ENCODE measurements around the gene SLC8A1. TPM values are rescaled to one million over a fixed set of nuclear protein-coding genes. Genes with fewer than 3 reads are reported as not detected.
"Not testable (repeated sequence)": the region's sequence is repeated elsewhere in the genome, so short reads cannot be mapped to it uniquely, and the experiment has no call there.

SLC8A1 gene
- total RNA-seq, 1 experiment from 2014 or later: 1.7 TPM

DNA sequence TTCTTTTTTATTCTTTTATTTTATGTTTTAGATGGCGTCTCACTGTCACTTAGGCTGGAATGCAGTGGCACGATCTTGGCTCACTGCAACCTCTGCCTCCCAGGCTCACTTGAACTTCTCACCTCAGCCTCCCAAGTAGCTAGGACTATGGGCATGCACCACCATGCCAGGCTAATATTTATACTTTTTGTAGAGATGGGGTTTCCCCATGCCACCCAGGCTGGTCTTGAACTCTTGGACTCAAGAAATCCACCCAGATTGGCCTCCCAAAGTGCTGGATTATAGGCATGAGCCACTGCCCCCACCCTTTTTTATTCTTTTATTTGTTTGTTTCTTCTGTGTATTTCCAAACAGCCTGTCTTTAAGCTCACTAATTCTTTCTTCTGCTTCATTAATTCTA, 366.1 kb downstream of the SLC8A1 start:
- no peak overlapping the region for H3K4me3 ChIP-seq (ENCODE audit: insufficient read depth, low read depth, low read length)
- no peaks in the 10 kb centered on the region for H3K36me3 ChIP-seq (replicated peaks; ENCODE audit: control insufficient read depth, insufficient read depth, low read length)

DNA sequence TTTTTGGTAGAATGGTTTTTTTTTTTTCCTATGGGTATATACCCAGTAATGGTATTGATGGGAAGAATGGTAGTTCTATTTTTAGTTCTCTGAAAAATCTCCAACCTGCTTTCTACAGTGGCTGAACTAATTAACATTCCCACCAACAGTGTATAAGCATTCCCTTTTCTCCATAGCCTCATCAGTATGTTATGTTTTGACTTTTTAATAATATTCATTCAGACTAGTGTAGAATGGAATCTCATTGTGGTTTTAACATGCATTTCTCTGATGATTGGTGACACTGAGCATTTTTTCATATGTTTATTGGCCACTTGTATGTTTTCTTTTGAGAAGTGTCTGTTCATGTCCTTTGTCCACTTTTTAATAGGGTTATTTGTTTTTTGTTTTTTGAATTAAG, 378.6 kb downstream of the SLC8A1 start:
- H3K36me3 ChIP-seq (replicated peaks; ENCODE audit: control insufficient read depth, insufficient read depth, low read length); H3K4me3 ChIP-seq (ENCODE audit: insufficient read depth, low read depth, low read length); H3K27me3 ChIP-seq (ENCODE audit: control insufficient read depth, insufficient read depth, low read length); DNase-seq: not testable (repeated sequence)

More for the DNA sequence above, 366.1 kb downstream of the SLC8A1 start:
- H3K27me3 ChIP-seq (ENCODE audit: control insufficient read depth, insufficient read depth, low read length): no peaks in the 10 kb centered on the region
- DNase-seq: no peak

DNA sequence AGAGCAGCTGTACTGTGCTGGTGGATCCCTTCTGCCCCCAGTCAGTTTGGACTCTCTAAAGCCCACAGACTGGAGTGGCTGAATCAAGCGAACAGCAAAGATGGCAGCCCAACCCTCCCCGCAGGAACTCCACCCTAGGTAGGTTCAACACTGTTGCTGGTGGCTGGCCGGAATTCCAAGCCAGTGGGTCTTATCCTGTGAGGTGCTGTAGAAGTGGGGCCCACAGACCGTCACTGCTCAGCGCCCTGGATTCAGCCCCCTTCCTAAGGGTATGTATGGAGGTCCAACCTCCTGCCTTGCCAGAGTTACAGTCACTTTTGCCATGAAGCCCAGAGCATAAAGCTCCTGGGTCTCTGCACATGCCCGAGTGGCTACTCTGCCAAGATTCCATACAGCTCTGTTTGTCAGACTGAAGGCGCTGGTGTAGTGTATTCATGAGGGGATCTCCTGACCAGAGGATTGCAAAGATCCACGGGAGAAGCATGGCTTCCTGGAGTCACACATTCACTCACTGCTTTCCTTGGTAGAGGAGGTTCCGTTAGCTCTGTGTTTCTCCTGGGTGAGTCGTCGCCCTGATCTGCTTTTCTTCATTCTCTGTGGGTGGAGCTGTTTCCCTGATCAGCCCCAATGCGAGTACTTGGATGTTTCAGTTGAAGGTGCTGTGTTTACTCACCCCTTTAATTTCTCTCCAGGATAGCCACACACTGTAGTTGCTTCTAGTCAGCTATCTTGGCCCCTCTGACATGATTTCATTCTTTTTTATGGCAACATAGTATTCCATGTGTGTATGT, 379.3 kb downstream of the SLC8A1 start:
- no peaks in the 10 kb centered on the region for H3K27me3 ChIP-seq (ENCODE audit: control insufficient read depth, insufficient read depth, low read length)
- H3K4me3 ChIP-seq (ENCODE audit: insufficient read depth, low read depth, low read length): no peak overlapping the region
- H3K36me3 ChIP-seq (replicated peaks; ENCODE audit: control insufficient read depth, insufficient read depth, low read length): no peaks in the 10 kb centered on the region
- DNase-seq: no peak

DNA sequence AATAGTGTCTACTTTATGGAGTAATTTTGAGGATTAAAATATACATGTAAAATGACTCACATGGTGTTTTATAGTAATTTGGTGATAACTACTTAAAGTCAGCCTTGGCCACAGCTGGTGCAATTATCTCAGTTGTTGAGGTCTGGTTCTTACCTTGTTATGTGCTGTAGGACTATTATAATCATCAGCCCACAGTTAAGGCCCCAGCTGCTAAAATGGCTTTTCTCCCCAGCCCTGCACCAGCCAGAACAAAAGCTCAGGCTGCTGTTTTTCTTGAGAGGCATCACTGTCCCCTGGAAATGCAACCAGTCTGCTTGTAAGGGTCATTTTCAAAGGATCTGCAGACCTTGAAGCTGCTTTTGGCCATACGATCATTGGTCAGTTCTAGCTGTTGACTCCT, 389.5 kb downstream of the SLC8A1 start:
- H3K36me3 ChIP-seq (replicated peaks; ENCODE audit: control insufficient read depth, insufficient read depth, low read length): no peaks in the 10 kb centered on the region
- no peaks in the 10 kb centered on the region for H3K27me3 ChIP-seq (ENCODE audit: control insufficient read depth, insufficient read depth, low read length)
- H3K4me3 ChIP-seq (ENCODE audit: insufficient read depth, low read depth, low read length): no peak overlapping the region
- DNase-seq: no peak

DNA sequence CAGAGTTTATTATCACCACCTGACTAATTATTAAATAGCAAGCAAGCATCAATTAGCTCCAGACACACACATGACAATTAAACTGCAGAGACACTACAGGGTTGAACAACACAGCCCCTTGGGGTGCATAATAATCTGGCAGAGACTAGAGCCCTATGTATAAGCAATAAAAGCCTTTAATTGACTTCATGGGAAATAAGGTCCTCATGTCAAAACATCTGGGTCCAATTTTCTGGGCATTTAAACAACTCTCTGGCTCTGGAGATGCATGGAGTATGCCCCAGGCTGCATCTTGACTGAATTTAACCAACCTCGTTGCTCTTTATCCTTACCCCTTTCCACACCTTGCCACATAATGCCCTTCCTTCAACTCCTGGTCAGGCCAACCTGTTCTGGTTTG, 402.1 kb downstream of the SLC8A1 start:
- Histone ChIP-seq H3K4me3 (ENCODE audit: insufficient read depth, low read depth, low read length) (no peak overlapping the region), H3K36me3 (replicated peaks; ENCODE audit: control insufficient read depth, insufficient read depth, low read length) (no peaks in the 10 kb centered on the region), H3K27me3 (ENCODE audit: control insufficient read depth, insufficient read depth, low read length) (no peaks in the 10 kb centered on the region)
- DNase-seq: no peak

DNA sequence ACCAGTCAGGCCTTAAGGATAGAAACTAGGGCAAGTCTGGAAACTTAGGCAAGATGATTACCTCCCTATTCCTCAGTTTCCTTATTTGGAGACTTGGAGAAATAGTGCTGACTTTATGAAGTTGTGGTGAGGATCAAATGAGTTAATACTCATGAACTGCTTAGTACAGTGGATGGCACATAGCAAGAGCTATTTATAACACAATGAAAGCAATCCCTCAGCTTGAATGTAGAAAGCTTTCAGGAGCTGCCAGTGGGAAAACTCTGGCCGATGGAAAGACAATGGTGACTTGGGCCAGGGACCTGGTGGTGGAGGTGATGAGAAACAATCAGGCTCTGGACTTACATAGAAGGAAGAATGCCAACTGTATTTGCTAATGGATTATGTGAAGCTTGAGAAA, 403.4 kb downstream of the SLC8A1 start:
- no peaks in the 10 kb centered on the region for H3K36me3 ChIP-seq (replicated peaks; ENCODE audit: control insufficient read depth, insufficient read depth, low read length)
- no peak for DNase-seq
- H3K27me3 ChIP-seq (ENCODE audit: control insufficient read depth, insufficient read depth, low read length): no peaks in the 10 kb centered on the region
- no peak overlapping the region for H3K4me3 ChIP-seq (ENCODE audit: insufficient read depth, low read depth, low read length)

DNA sequence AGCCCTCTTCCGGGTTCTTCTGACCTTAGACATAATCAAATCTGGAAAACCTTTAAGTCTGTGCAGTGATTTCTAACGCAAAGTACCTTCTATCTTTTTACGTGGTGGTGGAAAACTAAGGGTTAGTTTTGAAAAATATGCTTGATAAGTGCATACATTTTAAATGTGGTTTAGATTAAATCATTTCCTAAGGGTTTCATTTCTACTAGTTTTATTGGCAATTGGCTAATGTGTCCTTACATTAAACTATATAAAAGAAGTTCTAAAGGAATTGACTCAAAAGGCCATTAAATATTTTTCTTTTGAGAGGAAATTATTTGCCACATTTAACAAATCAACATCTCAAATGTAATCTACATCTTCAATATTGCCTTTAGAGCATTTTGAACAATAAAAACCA, 404.5 kb downstream of the SLC8A1 start:
- no peak for DNase-seq
- Histone ChIP-seq H3K27me3 (ENCODE audit: control insufficient read depth, insufficient read depth, low read length) (no peaks in the 10 kb centered on the region), H3K4me3 (ENCODE audit: insufficient read depth, low read depth, low read length) (no peak overlapping the region), H3K36me3 (replicated peaks; ENCODE audit: control insufficient read depth, insufficient read depth, low read length) (no peaks in the 10 kb centered on the region)

All from H7 (cell line).